Measurements from ENCODE around the gene SCUBE1.
A peak's percentile ranks its signal among the peaks of the same experiment; 100 is the strongest.

The SCUBE1 gene

DNA sequence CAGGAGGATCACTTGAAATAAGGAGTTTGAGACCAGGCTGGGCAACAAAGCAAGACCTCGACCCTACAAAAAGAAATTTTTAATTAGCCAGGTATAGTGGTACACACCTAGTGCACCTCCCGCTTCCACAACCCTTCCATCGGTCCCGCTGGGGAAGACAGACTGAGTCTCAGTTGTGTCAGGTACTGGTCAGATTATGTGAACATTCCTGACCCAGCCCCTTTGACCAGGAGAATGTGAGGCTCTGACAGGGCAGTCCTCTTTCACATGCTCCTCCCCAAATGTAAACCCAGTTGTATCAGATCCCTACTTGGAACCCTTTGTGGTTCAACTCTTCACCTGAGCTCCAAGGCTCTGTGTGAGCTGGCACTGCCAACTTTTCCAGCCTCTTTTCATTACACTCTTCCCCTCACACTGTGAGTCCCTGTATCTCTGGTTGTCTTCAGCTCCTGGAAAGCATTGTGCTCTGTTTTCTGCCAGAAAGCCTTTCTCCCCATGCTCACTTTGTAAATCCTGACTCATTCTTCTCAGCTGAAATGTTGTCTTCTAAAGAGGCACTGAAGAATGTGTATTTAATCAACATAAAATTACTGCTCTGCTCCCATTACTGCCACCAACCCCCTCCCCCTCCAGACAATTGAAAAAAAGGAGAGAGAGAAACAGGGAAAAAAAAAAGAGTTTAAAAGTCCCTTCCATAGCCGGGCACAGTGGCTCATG is 154.2 kb downstream of the SCUBE1 start:
- no peak for DNase-seq

GRCh38 chr22:43187171-43188099 is 155.7 kb downstream of the SCUBE1 start:
- DNase-seq = peak; percentile 94

- no peak for DNase-seq
Observed at GRCh38 chr22:43186272-43187170, 156.7 kb downstream of the SCUBE1 start, which contains the start of gene TTLL12. TSS of gene TTLL12 (minus strand) at chr22:43187134. CDS start at chr22:43187069, 65 bp downstream.

GRCh38 chr22:43185860-43186261 is 157.3 kb downstream of the SCUBE1 start:
- DNase-seq = no peak

- no peak for DNase-seq
Observed at GRCh38 chr22:43183496-43184277, 159.5 kb downstream of the SCUBE1 start.

DNA sequence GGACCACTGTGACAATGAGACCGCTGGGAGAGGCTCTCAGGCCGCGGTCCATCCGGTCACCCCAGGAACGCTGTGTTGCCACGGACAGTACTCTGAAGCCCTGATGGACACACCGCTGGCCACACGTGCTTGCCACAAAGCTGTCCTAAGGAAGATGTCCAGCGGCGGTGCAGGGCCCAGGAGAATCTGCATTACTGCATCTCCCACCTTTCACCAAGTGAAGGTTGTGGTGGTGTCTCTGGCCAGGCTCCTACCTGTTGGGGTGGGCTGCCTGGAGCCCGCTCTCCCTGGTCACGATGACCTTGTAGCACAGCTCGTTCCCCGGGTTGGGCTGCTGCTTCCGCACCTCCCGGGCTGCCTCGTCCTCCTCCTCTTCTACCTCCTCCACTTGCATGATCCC is 160.4 kb downstream of the SCUBE1 start:
- DNase-seq = no peak

DNA sequence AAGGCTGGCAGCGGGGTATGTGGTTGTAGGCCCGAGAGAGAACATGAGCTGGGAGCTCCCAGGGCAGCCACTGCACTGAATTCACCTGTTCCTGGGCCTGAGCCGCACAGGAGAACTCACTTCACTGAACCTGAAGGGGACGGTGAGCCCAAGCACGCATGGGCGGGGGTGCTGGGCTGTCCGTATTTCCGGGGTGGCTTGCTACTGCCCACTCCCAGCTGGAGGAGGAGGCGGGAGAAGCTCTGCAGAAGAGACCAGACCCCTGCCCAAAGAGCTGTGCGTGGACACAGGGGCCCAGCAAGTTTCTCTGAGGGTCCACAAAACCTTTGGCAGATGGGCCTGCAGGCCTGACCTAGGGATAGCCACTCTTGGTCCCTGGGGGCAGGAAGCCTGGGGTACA is 161.1 kb downstream of the SCUBE1 start:
- no peak for DNase-seq

- DNase-seq = no peak
Observed at GRCh38 chr22:43181321-43182076, 161.7 kb downstream of the SCUBE1 start.

DNA sequence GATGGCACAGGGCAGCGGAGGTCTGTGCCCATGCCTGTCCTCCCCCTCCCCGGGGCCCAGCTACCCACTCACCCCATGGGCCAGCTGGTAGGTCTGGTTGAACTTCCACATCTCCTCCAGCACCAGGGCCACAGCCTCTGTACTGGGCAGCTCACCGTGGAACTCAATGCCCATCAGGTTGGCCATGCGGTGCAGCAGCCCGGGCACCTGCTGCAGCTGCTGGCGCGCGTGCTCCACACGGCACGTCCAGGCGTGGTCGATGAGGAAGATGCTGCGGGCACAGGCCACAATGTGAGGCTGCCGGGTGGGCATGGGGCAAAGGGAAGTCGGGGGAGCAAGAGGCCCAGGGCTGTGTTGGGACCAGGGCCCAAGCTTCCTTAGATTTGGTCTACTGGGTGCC is 162.5 kb downstream of the SCUBE1 start:
- no peak for DNase-seq

DNA sequence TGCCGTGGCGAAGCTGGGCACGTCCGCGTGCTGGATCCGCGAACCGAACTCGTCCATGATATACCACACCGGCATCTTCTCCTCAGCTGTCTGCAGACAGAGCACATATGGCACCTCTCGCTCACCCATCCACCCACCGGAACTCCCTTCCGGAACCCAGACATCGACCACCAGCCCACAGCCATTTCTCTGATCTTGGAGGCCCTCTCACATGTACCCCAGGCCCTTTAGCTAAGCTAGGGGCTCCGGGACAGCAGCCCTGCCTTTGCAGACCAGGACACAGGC is 163.3 kb downstream of the SCUBE1 start:
- DNase-seq = no peak

GRCh38 chr22:43179146-43179910 is 163.8 kb downstream of the SCUBE1 start:
- DNase-seq = no peak

- no peak for DNase-seq
Observed at GRCh38 chr22:43177479-43177878, 165.7 kb downstream of the SCUBE1 start.

DNA sequence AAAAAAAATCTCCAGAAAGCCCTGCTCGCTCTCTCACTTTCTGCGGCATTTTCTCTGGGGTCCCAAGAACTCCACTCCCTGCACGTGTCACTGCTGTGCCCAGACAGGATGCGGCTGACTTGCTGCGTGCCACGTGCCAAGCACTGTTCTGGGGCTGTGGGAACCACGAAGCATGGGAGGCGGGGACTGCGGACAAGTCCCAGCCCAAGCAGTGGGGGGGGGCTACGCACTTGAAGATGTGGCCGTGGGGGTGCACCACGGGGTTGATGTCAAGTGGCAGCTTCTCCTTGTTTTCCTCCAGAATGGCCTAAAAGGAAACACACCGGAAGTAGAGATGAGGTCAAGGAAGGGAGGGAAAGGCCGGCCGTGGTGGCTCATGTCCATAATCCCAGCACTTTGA is 167.1 kb downstream of the SCUBE1 start:
- no peak for DNase-seq

- no peak for DNase-seq
Observed at GRCh38 chr22:43174941-43175531, 168.1 kb downstream of the SCUBE1 start.

DNA sequence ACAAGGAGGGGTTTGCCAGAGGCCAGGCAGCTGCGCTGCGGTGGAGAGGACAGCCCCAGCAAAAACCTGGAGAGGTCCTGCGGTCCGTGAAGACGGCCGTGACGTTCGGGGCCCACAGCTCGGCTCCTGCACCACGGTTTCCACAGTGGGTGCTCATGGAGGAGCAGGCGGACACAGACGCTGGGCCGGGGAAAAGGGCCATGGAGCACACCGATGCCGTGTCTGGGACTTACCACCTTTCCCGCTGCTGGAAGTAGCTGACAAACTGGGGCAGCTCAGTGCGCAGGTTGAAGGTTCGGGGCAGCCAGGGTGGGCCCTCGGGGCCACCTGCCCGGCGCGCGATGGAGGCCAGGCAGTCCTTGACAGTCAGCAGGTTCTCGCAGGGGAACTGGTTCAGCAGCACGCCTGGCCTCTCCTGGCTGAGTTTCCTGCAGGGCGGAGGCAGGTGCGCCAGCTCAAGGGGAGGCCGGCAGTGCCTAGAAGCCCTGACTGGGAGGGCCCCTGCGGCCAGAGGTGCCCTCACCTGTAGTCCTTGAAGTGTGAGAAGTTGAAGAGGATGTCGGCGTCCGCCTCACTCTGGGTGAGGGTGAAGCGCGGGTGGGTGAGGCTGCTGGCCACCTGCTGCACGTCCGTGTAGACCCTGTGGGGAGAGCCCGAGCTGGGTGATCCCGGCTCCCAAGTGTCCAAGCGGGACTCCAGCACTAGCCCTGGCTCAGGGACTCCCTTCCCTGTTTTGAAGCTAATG is 169.0 kb downstream of the SCUBE1 start:
- no peak for DNase-seq

DNA sequence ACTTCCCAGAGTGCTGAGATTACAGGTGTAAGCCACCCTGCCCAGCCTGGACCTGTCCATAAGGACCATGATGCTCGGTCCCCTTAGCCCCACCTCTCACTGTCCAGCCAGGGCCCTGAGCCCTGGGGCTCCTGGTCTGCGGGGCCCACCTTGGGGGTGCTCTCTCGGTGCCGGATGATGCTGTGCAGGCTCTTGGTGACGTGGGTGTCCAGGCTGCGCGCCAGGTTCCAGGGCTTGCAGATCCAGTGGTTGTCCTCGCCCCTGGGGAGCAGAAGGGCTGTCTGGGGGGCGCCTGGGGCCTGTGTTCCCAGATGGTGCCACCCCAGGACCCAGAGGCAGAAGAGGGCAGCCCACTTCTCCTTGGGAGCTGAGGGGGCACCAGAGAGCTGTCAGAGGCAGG is 169.6 kb downstream of the SCUBE1 start:
- no peak for DNase-seq

DNA sequence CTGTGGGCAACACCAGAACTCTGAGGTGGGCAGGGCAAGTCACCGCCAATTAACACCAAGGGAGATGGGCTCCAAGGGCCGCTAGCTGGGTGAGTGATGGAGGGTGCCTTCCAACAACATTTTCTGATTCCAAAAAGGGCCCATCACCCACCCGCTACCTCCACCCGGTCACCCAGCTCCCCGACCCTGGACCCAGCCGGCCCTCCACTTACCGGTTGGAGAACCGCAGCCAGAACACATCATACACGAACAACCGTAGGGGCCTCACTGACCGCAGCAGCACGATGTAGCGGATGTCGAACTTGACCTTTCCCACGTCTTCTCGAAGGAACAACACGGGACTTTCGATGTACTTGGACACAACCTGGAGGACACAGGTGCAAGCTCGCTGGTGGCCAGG is 171.0 kb downstream of the SCUBE1 start:
- no peak for DNase-seq

GRCh38 chr22:43171607-43172006 is 171.6 kb downstream of the SCUBE1 start:
- DNase-seq = no peak

- no peak for DNase-seq
Observed at GRCh38 chr22:43171019-43171491, 172.1 kb downstream of the SCUBE1 start.

- no peak for DNase-seq
Observed at GRCh38 chr22:43170131-43170480, 173.1 kb downstream of the SCUBE1 start.

Data from SHP77 treated with DMSO at 0.1 percent for 48 hours (cell line).